IMR-90 (cell line): ENCODE measurements around the gene DYNC1H1. TPM values are rescaled to one million over a fixed set of nuclear protein-coding genes. Genes with fewer than 3 reads are reported as not detected.
A peak's percentile ranks its signal among the peaks of the same experiment; 100 is the strongest.

ENCODE experiments used
- ATAC-seq: fragments of 200-7000 bp; cut with Tn5 transposase; 2 replicates; pipeline ENCODE4 v1.9.1; 2020; ENCODE audit warnings: low read depth, mild to moderate bottlenecking, moderate library complexity
- BruUV-seq: library from RNA; stranded (reverse); fragments of 400-500 nt; replicated peaks from 2 replicates; lab custom pipeline; 2021; lab: Mats Ljungman, UMichigan
- CTCF ChIA-PET: fragments of 300-600 bp; formaldehyde crosslinking; extraction: SDS; loops from one replicate; lab custom pipeline; 2021; ENCODE audit warnings: antibody characterized with exemption; lab: Yijun Ruan, JAX
- POLR2A ChIA-PET: fragments of 300-600 bp; sonication (Branson Sonifier 250); formaldehyde crosslinking; loops from one replicate; lab custom pipeline; 2022; ENCODE audit warnings: antibody characterized with exemption; ENCODE audit not compliant: unreplicated experiment; lab: Charles Lee
- DNase-seq: peaks from one replicate; pipeline ENCODE4 v3.0.0; 2013
- H2AFZ ChIP-seq: replicated peaks from 2 replicates; pipeline ENCODE3; 2013; ENCODE audit warnings: low read length, mild to moderate bottlenecking; ENCODE audit not compliant: poor library complexity
- H2AK5ac ChIP-seq: 2 replicates; pipeline ENCODE4 v1.6.1; 2013; ENCODE audit warnings: low read depth, low read length, inconsistent platforms
- H2AK9ac ChIP-seq: replicated peaks from 2 replicates; pipeline ENCODE3; 2013; ENCODE audit warnings: mild to moderate bottlenecking, low read depth, low read length, moderate library complexity; ENCODE audit not compliant: poor library complexity
- H2BK120ac ChIP-seq: 2 replicates; pipeline ENCODE4 v1.6.1; 2013; ENCODE audit warnings: low read depth, low read length, inconsistent platforms
- H2BK15ac ChIP-seq: 3 replicates; pipeline ENCODE4 v1.6.1; 2013; ENCODE audit warnings: low read depth, low read length, inconsistent platforms
- H2BK20ac ChIP-seq: 2 replicates; pipeline ENCODE4 v1.6.1; 2013; ENCODE audit warnings: low read depth, mild to moderate bottlenecking, inconsistent platforms, low read length, moderate library complexity
- H2BK5ac ChIP-seq: 2 replicates; pipeline ENCODE4 v1.6.1; 2013; ENCODE audit warnings: mild to moderate bottlenecking, low read depth, low read length, inconsistent platforms; ENCODE audit not compliant: poor library complexity, severe bottlenecking
- H3K14ac ChIP-seq: replicated peaks from 2 replicates; pipeline ENCODE4 v1.6.1; 2013; ENCODE audit warnings: low read depth, low read length, inconsistent platforms
- H3K18ac ChIP-seq: 2 replicates; pipeline ENCODE4 v1.6.1; 2013; ENCODE audit warnings: low read depth, low read length, control low read depth
- H3K23ac ChIP-seq: 2 replicates; pipeline ENCODE4 v1.6.1; 2013; ENCODE audit warnings: low read depth, low read length, inconsistent platforms
- H3K27ac ChIP-seq: 2 replicates; pipeline ENCODE4 v1.5.1; 2013; ENCODE audit warnings: mild to moderate bottlenecking, control low read depth, low read length; ENCODE audit not compliant: insufficient read depth
- H3K27me3 ChIP-seq: 2 replicates; pipeline ENCODE4 v1.6.1; 2013; ENCODE audit warnings: low read length; ENCODE audit not compliant: control insufficient read depth, insufficient read depth
- H3K36me3 ChIP-seq: 2 replicates; pipeline ENCODE4 v1.6.1; 2013; ENCODE audit warnings: low read length, mixed read lengths; ENCODE audit not compliant: control insufficient read depth, insufficient read depth
- H3K4ac ChIP-seq: 2 replicates; pipeline ENCODE4 v1.6.1; 2013; ENCODE audit warnings: low read depth, low read length, inconsistent platforms
- H3K4me1 ChIP-seq: 2 replicates; pipeline ENCODE4 v1.6.1; 2013; ENCODE audit warnings: low read length, mixed read lengths; ENCODE audit not compliant: control insufficient read depth, insufficient read depth
- H3K4me2 ChIP-seq: 2 replicates; pipeline ENCODE4 v1.6.1; 2013; ENCODE audit warnings: low read depth, mild to moderate bottlenecking, control low read depth, low read length, moderate library complexity
- H3K4me3 ChIP-seq: 2 replicates; pipeline ENCODE4 v1.5.1; 2013; ENCODE audit warnings: low read depth, mild to moderate bottlenecking, control low read depth, low read length, moderate library complexity; ENCODE audit not compliant: insufficient read depth
- H3K56ac ChIP-seq: 2 replicates; pipeline ENCODE4 v1.6.1; 2013; ENCODE audit warnings: low read length, inconsistent platforms; ENCODE audit not compliant: insufficient read depth; ENCODE audit errors: extremely low read depth
- H3K79me1 ChIP-seq, 2 experiments: 2 replicates each; pipeline ENCODE4 v1.6.1; 2013; ENCODE audit warnings: low read length in 2 of 2, inconsistent platforms in 1 of 2, low read depth in 1 of 2
- H3K9ac ChIP-seq: 2 replicates; pipeline ENCODE4 v1.6.1; 2013; ENCODE audit warnings: low read depth, low read length, control low read depth
- H3K9me1 ChIP-seq: 2 replicates; pipeline ENCODE4 v1.6.1; 2013; ENCODE audit warnings: low read length, inconsistent platforms; ENCODE audit not compliant: insufficient read depth
- H3K9me3 ChIP-seq: 2 replicates; pipeline ENCODE4 v1.6.1; 2013; ENCODE audit warnings: low read length; ENCODE audit not compliant: control insufficient read depth, insufficient read depth
- H4K20me1 ChIP-seq: 2 replicates; pipeline ENCODE4 v1.6.1; 2013; ENCODE audit warnings: low read length, inconsistent platforms; ENCODE audit not compliant: insufficient read depth
- H4K5ac ChIP-seq: 2 replicates; pipeline ENCODE4 v1.6.1; 2013; ENCODE audit warnings: mild to moderate bottlenecking, low read depth, low read length, control low read depth
- H4K8ac ChIP-seq, 2 experiments: 2 replicates each; pipeline ENCODE4 v1.6.1; 2013; ENCODE audit warnings: low read depth in 2 of 2, low read length in 2 of 2, control low read depth in 1 of 2, inconsistent platforms in 1 of 2
- H4K91ac ChIP-seq: 2 replicates; pipeline ENCODE4 v1.6.1; 2013; ENCODE audit warnings: low read depth, low read length, inconsistent platforms; ENCODE audit not compliant: insufficient read depth
- BHLHE40 ChIP-seq: fragments of 150-350 bp; IDR thresholded peaks from 2 replicates; pipeline ENCODE4 v1.6.1; 2016; ENCODE audit warnings: mild to moderate bottlenecking, low read depth, low read length
- CEBPB ChIP-seq: IDR thresholded peaks from 2 replicates; pipeline ENCODE4 v1.6.1; 2012; ENCODE audit warnings: low read depth, low read length, improper control_type of control experiment
- FOS ChIP-seq: fragments of 150-350 bp; IDR thresholded peaks from 2 replicates; pipeline ENCODE4 v1.6.1; 2016; ENCODE audit warnings: low read depth, low read length
- MAFK ChIP-seq: IDR thresholded peaks from 2 replicates; pipeline ENCODE4 v1.6.1; 2012; ENCODE audit warnings: low read depth, low read length, improper control_type of control experiment
- MAZ ChIP-seq: IDR thresholded peaks from 2 replicates; pipeline ENCODE4 v1.6.1; 2012; ENCODE audit warnings: low read depth, mild to moderate bottlenecking, low read length, improper control_type of control experiment, moderate library complexity, borderline replicate concordance
- MXI1 ChIP-seq: IDR thresholded peaks from 2 replicates; pipeline ENCODE4 v1.6.1; 2012; ENCODE audit warnings: low read depth, mild to moderate bottlenecking, low read length, moderate library complexity, borderline replicate concordance
- NFE2L2 ChIP-seq: fragments of 150-350 bp; IDR thresholded peaks from 2 replicates; pipeline ENCODE4 v1.6.1; 2016; ENCODE audit warnings: low read depth, mild to moderate bottlenecking, low read length
- RAD21 ChIP-seq: IDR thresholded peaks from 2 replicates; pipeline ENCODE4 v1.6.1; 2012; ENCODE audit warnings: low read length, improper control_type of control experiment
- RCOR1 ChIP-seq: IDR thresholded peaks from 2 replicates; pipeline ENCODE4 v1.6.1; 2012; ENCODE audit warnings: mild to moderate bottlenecking, low read length, improper control_type of control experiment; ENCODE audit not compliant: insufficient replicate concordance
- RFX5 ChIP-seq: IDR thresholded peaks from 2 replicates; pipeline ENCODE4 v1.8.0; 2012; ENCODE audit warnings: low read depth, mild to moderate bottlenecking, low read length, moderate library complexity
- WGBS, 2 experiments: methylation state at CpG; one replicate each; pipeline versions ENCODE4 v1.1.5 to v1.1.7; 2013; ENCODE audit warnings: missing lambda C conversion rate in 2 of 2; ENCODE audit not compliant: insufficient read length in 1 of 2; ENCODE audit errors: extremely low coverage in 2 of 2; 5-methylcytosine and 5-hydroxymethylcytosine counted together
- dilution Hi-C: fragments of 300-500 bp; cut with HindIII; formaldehyde crosslinking; loops from one replicate; pipeline ENCODE4 v1.14.3; 2018; ENCODE audit warnings: low sequenced_read_pairs; ENCODE audit not compliant: unreplicated experiment
- in situ Hi-C: fragments of 300-500 bp; cut with MboI; formaldehyde crosslinking; loops from 3 replicates; pipeline ENCODE4 v1.14.3; 2019; ENCODE audit warnings: low sequenced_read_pairs, inconsistent platforms, mixed read lengths
- intact Hi-C: fragments of 100-400 bp; cut with micrococcal nuclease; formaldehyde crosslinking; loops from 2 replicates; pipeline ENCODE4 v1.10.0; 2022
- polyA plus RNA-seq, 3 experiments: library from polyadenylated mRNA; depleted of rRNA; stranded (reverse); fragments of >200 nt; gene quantifications; 2 replicates each; pipeline ENCODE4 v1.2.3, GENCODE V29; 2012; ENCODE audit warnings: low replicate concordance in 1 of 3
- total RNA-seq: library from RNA; depleted of rRNA; stranded (reverse); fragments of >200 nt; gene quantifications from 2 replicates; pipeline ENCODE4 v1.2.3, GENCODE V29; 2012
- TF ChIP-seq, protein P1 (sequence below): fragments of 150-350 bp; IDR thresholded peaks from 2 replicates; pipeline ENCODE4 v1.6.1; 2017; ENCODE audit warnings: mild to moderate bottlenecking, antibody characterized with exemption, low read length, low read depth
- TF ChIP-seq, protein P2 (sequence below): fragments of 150-350 bp; IDR thresholded peaks from 2 replicates; pipeline ENCODE4 v1.6.1; 2016; ENCODE audit warnings: low read depth, mild to moderate bottlenecking, low read length, moderate library complexity, borderline replicate concordance
- TF ChIP-seq, protein P3 (sequence below): conservative IDR thresholded peaks from 2 replicates; pipeline ENCODE4 v1.5.1; 2012; ENCODE audit warnings: mild to moderate bottlenecking, low read depth, low read length, improper control_type of control experiment

Gene DYNC1H1
- total and polyA plus RNA-seq, 2 of the 4 experiments (the other 2 are of a cell fraction) = 240 to 670 TPM

DNA sequence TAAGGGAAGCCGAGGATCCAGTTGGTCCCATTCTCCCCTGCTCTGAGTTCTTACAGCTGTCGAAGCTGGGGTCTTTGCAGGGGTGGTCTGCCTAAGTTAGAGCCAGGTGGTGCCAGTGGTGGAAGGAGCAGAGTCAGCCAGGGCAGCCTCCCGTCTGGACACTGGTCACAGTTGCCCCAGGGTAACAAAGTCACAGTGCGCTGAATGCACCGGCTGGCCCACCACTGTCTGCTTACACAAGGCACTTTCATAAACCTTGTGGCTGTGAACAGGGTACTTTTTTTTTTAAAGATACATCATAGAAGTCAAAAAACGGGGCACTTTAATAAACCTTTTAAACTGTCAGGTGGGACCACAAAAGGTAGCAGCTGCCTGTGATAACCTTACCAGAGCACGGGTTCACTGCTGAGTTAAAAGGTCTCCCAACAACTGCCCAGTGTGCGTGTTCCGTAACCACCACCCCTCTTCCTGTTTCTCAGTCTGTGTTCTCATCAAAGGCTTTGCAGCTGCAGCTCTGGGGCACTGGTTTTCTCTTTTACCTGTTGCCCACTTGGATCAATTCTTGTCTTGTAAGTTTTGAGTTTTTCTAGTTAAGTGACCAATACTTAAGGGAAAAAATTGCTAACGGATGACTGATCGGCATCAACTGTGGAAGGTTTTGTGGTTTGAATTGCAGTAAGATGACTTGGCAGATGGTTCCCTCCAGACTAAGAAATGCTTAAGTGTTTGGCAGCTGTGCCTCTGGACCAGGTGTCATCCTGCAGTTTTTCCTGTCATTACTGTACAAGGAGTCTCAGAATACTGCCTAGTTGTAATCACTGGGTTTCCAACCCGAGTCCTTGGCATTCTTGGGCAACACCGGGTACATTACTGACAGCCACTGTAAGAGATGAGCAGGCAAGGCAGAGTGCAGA, 55.9 kb downstream of the DYNC1H1 start:
- CTCF ChIA-PET = no interaction called here
- TF ChIP-seq NFE2L2 (peak; percentile 42; the same call in 1 of the 2 replicates), RCOR1 (peak; percentile 29), RFX5 (no peak), RAD21 (no peak), CEBPB (peak; percentile 49), MXI1 (no peak), MAFK (no peak), MAZ (no peak), BHLHE40 (no peak), FOS (0 out of 2 replicates have a peak, but pooled peaks have one; percentile 20)
- TF ChIP-seq, protein P1, sequence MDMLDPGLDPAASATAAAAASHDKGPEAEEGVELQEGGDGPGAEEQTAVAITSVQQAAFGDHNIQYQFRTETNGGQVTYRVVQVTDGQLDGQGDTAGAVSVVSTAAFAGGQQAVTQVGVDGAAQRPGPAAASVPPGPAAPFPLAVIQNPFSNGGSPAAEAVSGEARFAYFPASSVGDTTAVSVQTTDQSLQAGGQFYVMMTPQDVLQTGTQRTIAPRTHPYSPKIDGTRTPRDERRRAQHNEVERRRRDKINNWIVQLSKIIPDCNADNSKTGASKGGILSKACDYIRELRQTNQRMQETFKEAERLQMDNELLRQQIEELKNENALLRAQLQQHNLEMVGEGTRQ = no peak
- TF ChIP-seq, protein P2, sequence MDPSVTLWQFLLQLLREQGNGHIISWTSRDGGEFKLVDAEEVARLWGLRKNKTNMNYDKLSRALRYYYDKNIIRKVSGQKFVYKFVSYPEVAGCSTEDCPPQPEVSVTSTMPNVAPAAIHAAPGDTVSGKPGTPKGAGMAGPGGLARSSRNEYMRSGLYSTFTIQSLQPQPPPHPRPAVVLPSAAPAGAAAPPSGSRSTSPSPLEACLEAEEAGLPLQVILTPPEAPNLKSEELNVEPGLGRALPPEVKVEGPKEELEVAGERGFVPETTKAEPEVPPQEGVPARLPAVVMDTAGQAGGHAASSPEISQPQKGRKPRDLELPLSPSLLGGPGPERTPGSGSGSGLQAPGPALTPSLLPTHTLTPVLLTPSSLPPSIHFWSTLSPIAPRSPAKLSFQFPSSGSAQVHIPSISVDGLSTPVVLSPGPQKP = no peak
- TF ChIP-seq, protein P3, sequence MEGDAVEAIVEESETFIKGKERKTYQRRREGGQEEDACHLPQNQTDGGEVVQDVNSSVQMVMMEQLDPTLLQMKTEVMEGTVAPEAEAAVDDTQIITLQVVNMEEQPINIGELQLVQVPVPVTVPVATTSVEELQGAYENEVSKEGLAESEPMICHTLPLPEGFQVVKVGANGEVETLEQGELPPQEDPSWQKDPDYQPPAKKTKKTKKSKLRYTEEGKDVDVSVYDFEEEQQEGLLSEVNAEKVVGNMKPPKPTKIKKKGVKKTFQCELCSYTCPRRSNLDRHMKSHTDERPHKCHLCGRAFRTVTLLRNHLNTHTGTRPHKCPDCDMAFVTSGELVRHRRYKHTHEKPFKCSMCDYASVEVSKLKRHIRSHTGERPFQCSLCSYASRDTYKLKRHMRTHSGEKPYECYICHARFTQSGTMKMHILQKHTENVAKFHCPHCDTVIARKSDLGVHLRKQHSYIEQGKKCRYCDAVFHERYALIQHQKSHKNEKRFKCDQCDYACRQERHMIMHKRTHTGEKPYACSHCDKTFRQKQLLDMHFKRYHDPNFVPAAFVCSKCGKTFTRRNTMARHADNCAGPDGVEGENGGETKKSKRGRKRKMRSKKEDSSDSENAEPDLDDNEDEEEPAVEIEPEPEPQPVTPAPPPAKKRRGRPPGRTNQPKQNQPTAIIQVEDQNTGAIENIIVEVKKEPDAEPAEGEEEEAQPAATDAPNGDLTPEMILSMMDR = no peak

More for the DNA sequence above, 55.9 kb downstream of the DYNC1H1 start:
- Histone ChIP-seq H4K91ac (no peak overlapping the region), H2BK120ac (no peak overlapping the region), H4K20me1 (peaks cover 14% of the 10 kb centered on the region; the same call in 1 of the 2 replicates), H3K27ac (no peak overlapping the region; the same call in 1 of the 2 replicates), H3K4me3 (no peak overlapping the region), H3K4ac (no peak overlapping the region), H3K14ac (no peak overlapping the region), H4K8ac (0 out of 4 replicates have a peak overlapping the region, but pooled peaks of 1 of the 2 experiments have one; percentile 0), H3K4me2 (no peak overlapping the region), H2AK9ac (no peak overlapping the region), H2AK5ac (no peak overlapping the region; the same call in 1 of the 2 replicates), H3K4me1 (peaks cover 2% of the 10 kb centered on the region; the same call in 1 of the 2 replicates), H4K5ac (no peak overlapping the region), H3K9me1 (peaks cover 6% of the 10 kb centered on the region; the same call in 1 of the 2 replicates), H2AFZ (no peak overlapping the region), H3K27me3 (no peaks in the 10 kb centered on the region), H3K23ac (no peak overlapping the region), H2BK5ac (peak overlapping the region; percentile 46), H2BK15ac (no peak overlapping the region), H3K9ac (no peak overlapping the region), H3K18ac (no peak overlapping the region), H2BK20ac (no peak overlapping the region), H3K79me1 (peaks cover 16 to 51% of the 10 kb centered on the region in 2 experiments; a peak in 3 of 4 replicates), H3K9me3 (no peaks in the 10 kb centered on the region), H3K56ac (no peak overlapping the region), H3K36me3 (peaks cover 78% of the 10 kb centered on the region)
- DNase-seq = peak; percentile 94
- in situ Hi-C loops (no loop called here), intact Hi-C loops (no loop called here), dilution Hi-C loops (no loop called here)
- POLR2A ChIA-PET = no interaction called here
- no TSS peak for BruUV-seq
- WGBS, 2 experiments = 72% methylated on average over 3 of the region's 13 CpGs; no CpG with 5 or more reads in 1 of the 2 experiments
- ATAC-seq = peak; percentile 69
